Measurements from ENCODE around the gene PSTPIP1.
"Not testable (repeated sequence)": the region's sequence is repeated elsewhere in the genome, so short reads cannot be mapped to it uniquely, and the experiment has no call there.

The PSTPIP1 gene

DNA sequence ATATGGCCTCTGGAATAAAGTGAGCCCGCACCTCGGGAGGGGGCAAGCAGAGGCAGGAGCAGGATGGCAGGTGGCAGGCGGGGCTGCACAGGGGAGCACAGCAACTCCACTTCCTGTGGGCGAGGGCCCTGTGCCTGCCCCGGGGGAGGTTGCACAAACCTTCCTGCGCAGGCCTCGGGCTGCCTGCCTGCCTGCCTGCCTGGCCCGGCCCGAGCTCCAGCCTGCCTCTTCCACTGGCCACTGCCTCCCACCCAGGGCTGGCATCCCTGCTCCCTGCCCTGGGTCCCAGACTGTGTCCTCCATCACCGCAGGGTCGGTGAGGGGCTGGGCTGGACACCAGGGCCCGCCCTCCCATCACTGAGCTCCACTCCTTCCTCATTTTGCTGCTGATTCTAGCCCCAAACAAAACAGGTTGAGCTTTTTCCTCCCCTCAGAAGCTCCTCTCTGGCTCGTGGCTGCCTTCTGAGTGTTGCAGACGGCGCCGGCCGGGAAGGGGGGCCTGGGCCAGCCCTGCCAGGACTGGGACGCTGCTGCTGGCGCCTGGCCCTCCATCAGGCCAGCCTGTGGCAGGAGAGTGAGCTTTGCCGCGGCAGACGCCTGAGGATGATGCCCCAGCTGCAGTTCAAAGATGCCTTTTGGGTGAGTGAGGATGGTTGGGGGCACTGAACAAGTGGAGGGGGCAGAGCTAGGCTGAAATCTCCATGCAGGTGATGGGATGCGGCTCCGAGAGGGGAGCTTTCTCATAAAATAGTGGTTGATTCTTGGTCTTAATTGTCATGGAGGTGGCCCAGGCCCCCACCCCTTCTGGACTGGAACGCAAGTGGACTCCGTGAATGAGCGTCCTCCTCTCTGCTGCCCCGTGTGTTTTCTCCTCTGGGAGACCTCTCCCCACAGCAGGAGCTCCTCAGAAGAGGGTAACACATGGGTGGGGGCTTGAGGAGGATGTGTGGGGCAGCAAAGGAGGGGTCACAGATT, at the start of gene PSTPIP1:
Gene PSTPIP1, plus strand, starts transcription at position 156 of the 975 bp plus-strand sequence. Its CDS starts 448 bp downstream, at position 604.
- no peak for DNase-seq (ENCODE audit: low read depth)

DNA sequence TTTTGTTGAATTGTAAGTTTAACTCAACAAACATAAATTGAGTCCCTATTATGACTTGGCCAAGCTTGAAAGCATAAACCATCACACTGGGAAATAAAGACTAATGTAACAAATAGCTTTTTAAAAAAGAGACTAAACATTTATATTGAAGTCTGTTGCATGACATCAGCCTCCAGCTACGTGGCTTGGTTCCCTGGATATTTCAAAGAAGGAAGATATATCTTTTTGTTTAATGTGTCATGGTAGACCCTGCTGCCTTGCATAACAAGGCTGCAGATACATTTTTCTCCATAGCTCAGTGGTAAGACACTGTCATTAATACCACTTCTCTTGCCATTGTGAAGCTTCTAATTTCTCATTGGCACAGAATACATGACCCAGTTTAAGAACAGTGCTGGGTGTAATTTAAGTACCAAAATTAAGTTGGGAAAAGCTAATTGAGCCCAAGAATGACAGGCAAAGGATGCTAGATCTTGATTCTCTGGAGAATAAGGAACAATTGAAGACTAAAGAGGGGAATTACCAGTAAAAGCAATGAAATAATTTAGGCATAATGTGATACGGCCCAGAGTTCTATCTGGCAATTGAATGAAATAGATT, 49.3 kb upstream of the PSTPIP1 start:
- no peak for DNase-seq (ENCODE audit: low read depth)

DNA sequence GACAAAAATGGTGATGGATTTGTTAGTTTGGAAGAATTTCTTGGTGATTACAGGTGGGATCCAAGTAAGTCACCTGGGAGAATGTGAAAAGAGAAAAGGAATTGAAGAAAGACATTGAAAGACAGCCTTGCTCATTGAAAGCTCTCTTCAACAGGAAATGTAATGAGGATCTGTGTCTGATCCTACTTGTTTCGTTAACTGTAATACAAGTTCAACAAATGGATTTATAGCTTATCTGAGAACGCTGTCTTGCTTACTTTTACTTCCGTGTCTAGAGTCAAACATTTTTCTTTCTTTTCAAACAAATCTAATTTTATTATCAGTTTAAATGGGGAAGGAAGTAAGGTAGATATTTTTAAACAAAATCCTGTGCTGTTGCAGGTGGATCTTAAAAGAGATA, 47.5 kb upstream of the PSTPIP1 start:
- no peak for DNase-seq (ENCODE audit: low read depth)

DNA sequence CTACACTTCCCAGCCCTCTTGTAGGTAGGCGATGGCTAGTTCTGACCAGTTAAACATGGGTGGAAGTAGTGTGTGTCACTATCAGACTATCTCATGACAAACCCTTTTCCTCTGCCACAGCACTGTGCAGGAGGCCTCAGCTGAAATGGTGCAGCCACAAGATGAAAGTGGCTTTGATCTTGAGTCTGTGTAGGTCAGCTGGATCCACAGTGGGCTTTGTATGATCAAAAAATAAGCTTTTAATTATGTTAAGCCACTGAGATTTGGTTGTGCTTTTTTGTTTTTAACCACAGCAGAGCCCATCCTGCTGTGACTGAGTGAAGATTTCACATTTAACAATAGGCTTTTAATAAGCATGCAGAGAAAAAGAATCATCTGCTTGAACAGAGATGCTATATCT, 43.7 kb upstream of the PSTPIP1 start:
- DNase-seq (ENCODE audit: low read depth): no peak

DNA sequence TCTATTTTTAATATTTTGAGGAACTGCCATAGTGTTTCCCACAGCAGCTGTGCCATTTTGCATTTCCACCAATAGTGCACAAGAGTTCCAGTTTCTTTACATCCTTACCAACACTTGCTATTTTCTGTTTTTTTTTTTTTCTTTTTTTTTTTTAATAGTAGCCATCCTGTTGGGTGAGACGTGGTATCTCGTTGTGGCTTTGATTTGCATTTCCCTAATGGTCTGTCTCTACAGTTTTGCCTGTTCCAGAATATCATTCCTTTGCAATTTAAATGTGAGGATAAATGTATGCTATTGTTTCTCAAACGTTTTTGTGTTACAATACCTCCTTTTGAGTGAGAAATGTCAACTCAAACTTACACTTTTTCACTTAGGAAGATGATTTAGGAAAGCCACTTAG, 41.0 kb upstream of the PSTPIP1 start:
- no peak for DNase-seq (ENCODE audit: low read depth)

DNA sequence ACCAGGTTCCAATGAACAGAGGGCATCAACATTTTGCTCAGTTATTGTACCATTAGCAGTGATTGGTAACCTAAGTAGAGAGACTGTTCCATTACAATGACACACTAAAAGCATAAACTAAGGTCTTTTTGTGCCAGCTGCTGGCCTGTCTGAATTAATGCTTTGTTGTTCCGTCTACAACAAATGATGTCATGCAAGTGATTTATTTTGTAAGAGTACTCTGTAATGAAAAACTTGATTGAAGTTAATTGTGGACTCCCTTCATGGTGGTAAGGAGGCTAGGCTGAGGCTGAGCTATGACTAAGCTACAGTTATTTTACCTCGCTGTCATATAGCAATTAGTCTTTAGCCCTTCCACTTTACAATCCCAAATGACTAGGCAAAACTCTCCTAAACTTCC, 40.2 kb upstream of the PSTPIP1 start:
- no peak for DNase-seq (ENCODE audit: low read depth)

DNA sequence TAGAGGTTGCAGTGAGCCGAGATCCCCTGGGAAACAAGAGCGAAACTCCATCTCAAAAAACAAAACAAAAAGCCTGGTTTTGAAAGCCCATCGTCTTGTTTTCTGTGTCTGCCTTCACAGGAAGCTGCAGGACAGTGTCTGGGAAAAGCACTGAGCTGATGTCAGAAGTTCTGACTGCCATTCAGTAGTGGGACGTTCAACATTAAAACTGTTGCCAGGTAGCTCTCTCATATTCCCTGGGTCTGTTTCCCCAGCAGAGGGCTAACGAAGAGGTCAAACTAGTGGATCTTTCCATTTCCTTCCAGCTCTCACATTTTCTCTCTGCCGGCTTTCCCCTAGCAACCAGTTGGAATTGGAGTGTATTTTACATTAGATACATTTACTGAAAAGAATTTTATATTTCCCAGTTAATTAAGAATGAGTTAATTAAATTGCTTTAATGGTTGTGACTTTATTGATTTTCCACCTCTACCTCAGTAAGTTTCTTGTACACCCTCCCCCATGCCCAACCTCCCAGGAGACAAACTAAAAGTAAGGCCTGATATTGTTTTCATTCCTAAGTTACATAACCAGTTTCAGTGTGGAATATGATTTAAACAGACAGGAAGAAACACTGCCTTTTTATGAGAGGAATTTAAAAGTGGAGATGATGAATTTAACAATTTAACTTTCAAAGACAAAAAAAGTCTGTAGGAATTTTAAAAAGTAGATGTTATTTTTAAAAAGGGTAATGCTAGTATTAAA, 33.5 kb upstream of the PSTPIP1 start:
- no peak for DNase-seq (ENCODE audit: low read depth)

DNA sequence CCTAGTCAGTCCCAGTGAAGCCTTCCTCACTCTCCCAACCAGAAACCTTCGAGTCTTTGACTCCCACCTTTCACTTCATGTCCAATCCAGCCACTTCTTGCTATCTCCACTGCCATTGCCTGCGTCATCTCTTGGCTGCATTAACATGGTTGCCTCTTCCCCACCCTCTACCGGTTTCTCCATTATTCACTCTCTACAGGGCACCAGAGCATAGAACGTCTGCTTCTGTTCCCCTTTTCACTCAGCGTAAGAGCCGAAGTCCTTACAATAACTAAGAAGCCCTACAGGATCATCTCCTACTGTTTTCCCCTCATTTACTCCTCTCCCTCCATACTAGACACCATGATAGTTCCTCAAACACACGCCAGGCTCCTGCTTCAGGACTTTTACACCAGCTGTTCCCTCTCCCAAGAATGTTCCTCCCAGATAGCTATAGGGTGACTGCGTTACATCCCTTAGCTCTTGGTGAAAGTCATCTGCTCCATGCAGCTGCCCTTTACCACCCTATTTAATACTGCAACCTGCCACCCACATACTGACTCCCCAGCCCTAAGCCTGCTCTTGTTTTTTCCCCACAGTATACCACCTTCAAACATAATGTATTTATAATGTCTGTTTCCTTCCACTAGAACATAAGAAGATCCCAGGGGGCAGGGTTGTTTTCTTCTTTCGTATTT, 32.5 kb upstream of the PSTPIP1 start:
- no peak for DNase-seq (ENCODE audit: low read depth)

DNA sequence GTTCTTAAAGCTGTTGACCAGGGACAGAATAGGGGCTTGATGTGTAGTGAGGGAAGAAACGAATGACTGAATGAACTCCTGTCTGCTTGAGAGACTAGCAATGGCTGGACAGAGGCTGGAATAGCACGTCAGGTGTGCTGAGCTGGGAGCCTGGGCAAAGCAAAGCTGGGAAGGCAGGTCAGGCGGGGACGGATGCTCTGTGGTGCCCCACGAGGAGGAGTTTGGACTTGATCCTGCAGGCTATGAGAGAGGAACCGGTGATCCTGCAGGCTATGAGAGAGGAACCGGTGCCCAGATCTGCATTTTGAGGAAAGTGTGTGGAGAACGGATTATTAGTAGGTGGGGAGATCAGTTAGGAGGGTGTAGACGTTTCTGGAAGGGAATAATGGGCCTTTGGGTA, 31.3 kb upstream of the PSTPIP1 start:
- no peak for DNase-seq (ENCODE audit: low read depth)

DNA sequence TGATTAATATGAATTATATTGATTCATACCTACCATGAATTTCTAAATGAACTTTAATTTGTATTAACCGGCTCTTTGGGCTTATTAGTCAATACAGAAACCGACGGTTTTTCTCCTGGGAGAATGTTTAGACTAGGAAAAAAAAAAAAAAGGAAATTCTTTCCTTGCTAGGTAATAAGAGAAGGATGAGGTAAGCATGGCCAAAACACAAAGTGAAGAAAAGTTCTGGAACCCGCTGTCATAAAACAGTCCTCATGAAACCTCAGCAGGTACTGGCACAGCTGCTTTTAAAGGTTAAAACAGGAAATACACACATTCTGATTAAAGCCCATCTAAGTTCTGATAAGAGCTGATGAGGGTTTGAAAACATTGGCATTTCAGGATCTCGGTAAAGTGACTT, 30.8 kb upstream of the PSTPIP1 start:
- no peak for DNase-seq (ENCODE audit: low read depth)

DNA sequence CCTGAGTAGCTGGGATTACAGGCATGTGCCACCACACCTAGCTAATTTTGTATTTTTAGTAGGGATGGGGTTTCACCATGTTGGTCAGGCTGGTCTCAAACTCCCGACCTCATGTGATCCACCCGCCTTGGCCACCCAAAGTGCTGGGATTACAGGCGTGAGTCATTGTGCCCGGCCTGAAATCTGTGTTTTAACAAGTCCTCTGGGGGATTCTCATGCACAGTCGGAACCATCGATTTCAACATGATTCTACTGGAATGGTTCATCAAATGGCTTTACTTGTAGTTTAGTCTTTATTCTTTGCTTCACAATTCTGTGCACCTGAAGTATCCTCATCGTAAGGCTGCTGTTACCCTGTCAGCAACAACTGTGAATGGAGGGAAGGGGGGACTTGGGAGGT, 28.9 kb upstream of the PSTPIP1 start:
- not testable (repeated sequence) for DNase-seq (ENCODE audit: low read depth)

DNA sequence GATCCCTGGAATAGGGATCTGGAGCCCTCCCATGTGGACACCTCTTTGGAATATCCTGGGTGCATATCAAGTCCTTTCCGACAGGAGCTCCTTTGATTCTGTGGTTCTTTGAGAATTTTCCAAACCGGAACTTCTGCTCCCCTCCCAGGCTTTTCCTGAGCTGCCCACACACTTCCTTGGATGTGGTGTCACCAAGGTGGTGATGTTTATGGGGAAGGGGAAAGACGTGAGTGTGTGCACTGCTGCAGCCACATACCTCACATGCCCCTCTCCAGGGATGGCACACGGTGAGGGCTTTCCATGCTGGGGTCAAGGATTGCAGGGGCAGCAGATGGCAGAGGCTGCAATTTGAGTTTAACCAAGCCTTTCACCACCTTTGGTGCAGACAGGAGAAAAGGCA, 27.9 kb upstream of the PSTPIP1 start:
- DNase-seq (ENCODE audit: low read depth): no peak

DNA sequence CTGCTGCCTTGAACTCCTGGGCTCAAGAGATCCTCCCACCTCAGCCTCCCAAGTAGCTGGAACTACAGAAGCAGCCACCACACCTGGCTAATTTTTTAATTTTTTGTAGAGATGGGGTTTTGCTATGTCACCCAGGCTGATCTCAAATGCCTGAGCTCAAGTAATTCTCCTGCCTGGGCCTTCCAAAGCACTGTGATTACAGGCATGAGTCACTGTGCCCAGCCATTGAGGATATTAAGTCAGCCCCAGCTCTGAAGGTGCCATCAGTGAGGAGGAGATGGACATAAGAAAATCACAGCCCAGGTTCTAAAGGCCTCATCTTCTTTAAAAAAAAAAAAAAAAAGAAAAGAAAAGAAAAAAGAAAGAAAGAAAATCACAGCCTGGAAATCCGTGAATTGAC, 26.6 kb upstream of the PSTPIP1 start:
- DNase-seq (ENCODE audit: low read depth): no peak

DNA sequence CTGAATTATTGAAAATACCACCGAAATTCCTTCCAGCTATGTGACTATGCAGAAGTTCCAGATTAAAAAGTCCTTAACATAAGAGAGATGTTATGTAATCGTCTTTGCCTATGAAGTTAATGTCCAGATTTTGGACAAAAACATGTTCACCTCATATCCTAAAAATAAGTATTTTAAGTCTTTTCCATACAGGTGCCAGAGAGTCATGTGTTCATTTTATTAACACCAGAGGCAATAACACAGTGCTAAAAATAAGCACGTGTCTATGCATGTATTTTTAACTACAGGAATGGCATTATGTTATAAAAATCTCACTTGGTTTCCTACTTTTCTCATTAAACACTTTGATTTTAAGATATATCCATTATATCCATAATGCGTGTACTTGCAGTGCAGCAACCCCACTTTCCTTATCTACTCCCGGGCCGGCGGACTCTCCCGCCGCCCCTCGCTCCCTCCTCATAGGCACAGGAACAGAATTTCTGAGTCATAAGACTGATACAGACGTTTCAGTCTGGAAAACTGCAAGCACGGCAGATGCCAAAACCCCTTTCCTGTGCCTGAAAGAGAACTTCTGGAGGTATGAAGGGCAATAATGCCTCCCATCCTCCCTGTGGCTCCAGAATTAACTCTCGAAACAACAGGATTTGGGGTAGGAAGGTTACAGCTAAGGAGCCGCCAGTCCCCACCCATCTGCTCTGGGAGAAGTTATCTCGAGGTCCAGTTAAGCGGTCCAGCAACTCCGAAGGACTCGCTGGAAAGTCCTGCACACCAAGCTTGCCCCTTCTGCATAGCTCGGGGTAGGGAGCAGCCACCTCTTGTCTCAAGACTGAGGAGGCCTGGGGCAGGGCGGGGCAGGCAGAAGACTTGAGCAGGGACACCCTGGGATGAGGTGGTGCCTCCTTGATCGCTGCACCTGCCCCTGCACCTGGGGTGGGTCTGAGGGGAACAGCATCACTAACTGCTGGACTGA, 22.3 kb upstream of the PSTPIP1 start:
- no peak for DNase-seq (ENCODE audit: low read depth)

DNA sequence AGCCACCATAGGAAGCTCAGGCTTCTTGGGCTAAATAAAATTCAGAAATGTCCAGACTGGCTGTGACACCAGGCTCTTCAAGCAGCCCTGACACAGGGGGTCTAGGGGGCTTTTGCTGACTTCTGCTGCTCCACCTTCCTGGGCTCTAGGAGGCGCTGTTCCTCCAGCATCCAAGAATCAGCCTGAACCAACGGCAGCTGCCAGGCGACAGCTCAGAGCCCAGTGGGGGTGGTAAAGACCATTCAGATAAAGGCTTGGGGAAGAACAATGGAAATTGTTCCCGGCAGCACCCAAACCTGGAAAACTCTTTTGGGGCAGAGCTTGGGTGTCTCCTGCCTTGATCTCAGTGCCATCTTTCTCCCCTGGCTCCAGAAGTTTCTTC, 21.6 kb upstream of the PSTPIP1 start:
- DNase-seq (ENCODE audit: low read depth): no peak

DNA sequence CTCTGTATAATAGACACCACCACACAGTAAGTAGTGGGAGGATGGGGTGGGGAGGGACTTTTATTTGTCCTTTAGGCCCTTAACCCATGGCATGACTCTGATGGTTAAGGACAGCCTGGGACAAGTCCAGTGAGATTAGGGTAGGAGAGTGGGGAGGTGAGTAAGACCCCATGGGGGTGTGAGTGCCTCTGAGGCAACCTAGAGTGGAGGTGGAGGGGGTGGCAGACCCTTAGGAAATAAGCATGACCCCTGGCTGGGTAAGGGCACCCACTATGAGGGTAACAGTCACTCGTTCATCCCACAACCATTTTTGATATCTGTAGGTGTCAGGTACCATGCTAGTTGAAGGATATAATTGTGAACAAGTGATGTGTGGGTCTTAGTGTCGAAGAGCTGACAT, 21.0 kb upstream of the PSTPIP1 start:
- no peak for DNase-seq (ENCODE audit: low read depth)

DNA sequence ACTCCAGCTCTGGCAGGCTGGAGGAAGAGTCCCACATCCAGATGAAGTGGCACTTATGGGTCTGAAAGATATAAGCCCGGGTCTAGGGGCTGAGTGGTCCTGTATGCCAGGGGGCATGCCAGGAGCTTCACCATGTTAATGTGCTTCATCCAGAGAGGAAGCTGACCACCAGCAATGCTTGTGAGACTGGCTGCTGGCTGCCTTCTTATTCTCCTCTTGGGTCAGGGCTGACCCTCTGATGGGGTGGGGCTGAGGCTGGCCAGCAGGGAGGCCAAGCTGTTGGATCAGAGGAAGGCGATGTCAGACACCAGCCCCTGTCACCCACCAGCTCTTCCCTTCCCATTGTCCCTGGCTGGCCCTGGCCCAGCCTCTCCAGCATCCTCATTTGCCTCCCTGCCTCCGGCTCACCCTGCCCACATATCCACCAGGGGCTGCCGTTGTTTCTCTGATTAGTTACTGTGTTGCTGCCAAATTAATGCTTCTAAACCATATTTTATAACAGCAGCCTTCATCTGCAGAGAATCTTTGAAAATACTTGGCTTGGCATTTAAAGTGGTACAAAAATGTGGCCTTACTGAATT, 20.4 kb upstream of the PSTPIP1 start:
- no peak for DNase-seq (ENCODE audit: low read depth)

DNA sequence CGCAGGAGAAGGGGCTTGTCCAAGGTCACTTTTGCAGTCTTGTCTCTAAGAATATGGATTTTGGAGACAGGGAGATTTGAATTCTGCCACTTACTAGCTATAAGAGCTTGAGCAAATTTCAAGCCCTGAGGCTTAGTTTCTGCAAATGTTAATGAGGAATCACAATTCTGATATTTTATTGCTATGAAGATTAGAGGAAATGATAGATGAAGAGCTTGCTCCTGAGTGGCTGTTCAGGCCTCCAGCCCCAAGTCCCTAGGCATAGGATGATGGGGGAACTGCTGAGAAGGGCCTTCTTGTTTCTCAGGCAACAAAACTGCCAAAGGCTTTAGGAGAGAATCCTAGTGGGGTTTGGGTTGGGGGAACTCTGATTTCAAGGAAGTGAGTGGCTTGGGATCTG, 18.8 kb upstream of the PSTPIP1 start:
- no peak for DNase-seq (ENCODE audit: low read depth)

DNA sequence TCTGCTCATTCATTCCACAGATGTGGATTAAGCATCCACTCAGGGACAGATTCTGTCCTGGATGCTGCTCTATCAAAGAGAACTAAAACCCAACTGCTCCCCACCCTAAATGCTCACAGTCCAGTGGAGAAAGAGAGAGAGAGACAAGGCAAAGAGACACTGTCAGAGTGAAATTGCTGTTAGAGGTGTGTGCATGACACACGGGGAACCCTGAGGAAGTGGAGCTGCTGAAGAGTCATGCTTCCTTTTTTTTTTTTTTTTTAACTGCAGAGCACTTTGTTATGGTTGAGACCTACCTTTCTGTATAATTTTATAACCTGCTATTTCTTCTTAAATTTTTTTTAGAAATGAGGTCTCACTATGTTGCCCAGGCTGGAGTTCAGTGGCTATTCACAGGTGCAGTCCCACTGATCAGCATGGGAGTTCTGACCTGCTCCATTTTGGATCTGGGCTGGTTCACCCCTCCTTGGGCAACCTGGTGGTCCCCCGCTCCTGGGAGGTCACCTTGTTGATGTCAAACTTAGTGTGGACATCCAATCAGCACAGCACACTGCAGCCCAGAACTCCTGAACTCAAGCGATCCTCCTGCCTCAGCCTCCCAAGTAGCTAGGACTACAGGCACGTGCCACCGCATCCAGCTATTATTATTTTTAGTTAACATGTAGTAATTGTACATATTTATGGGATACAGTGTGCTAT, 18.2 kb upstream of the PSTPIP1 start:
- DNase-seq (ENCODE audit: low read depth): no peak
